PC-9 (cell line): Measurements from ENCODE around the gene THSD1.

Source experiments
- EZH2 ChIP-seq: fragments of 200-600 bp; sonication (generic); IDR thresholded peaks from 2 replicates; pipeline ENCODE4 v1.8.0; 2017; ENCODE audit warnings: antibody characterized with exemption, low read depth
- TF ChIP-seq, protein P1 (sequence below): fragments of 200-600 bp; sonication (generic); conservative IDR thresholded peaks from 2 replicates; pipeline ENCODE4 v1.6.1; 2017; ENCODE audit warnings: mixed run types, antibody characterized with exemption, mild to moderate bottlenecking, moderate library complexity

DNA sequence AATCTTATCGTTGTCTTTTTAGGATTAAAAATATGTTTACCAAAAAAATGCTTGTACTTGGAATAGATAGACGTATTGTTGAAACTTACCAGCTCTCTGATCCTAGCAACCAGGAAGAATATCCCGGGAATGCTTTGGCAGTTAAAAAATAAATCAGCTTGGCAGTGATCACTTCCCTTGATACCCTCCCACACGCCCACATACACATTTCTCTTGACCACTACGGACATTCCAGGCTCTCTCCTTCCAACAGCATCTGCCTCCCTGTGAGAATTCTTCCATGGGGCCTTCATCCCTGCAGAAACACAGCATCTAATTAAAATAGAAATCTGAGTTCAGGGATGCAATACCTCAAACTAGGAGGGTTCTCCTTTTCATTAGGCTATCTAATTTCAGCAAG is 57.9 kb downstream of the THSD1 start:
- TF ChIP-seq, protein P1, sequence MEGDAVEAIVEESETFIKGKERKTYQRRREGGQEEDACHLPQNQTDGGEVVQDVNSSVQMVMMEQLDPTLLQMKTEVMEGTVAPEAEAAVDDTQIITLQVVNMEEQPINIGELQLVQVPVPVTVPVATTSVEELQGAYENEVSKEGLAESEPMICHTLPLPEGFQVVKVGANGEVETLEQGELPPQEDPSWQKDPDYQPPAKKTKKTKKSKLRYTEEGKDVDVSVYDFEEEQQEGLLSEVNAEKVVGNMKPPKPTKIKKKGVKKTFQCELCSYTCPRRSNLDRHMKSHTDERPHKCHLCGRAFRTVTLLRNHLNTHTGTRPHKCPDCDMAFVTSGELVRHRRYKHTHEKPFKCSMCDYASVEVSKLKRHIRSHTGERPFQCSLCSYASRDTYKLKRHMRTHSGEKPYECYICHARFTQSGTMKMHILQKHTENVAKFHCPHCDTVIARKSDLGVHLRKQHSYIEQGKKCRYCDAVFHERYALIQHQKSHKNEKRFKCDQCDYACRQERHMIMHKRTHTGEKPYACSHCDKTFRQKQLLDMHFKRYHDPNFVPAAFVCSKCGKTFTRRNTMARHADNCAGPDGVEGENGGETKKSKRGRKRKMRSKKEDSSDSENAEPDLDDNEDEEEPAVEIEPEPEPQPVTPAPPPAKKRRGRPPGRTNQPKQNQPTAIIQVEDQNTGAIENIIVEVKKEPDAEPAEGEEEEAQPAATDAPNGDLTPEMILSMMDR, result no peak
- TF ChIP-seq EZH2, result no peak
